Brain microvascular endothelial cell (primary cell): Measurements from ENCODE around the gene KRT222.

Experiments used
- DNase-seq: peaks from one replicate; pipeline ENCODE4 v3.0.0-alpha.2; 2020
- H3K27ac ChIP-seq: fragments of 250-450 bp; sonication (Bioruptor Pico); 2 replicates; pipeline ENCODE4 v1.5.1; 2020; ENCODE audit warnings: mild to moderate bottlenecking, moderate library complexity
- H3K27me3 ChIP-seq: fragments of 250-450 bp; sonication (Bioruptor Pico); replicated peaks from 2 replicates; pipeline ENCODE4 v1.5.1; 2020; ENCODE audit warnings: mild to moderate bottlenecking
- H3K36me3 ChIP-seq: fragments of 250-450 bp; sonication (Bioruptor Pico); replicated peaks from 2 replicates; pipeline ENCODE4 v1.5.1; 2020; ENCODE audit warnings: mild to moderate bottlenecking
- H3K4me3 ChIP-seq: 2 replicates; pipeline ENCODE4 v1.5.1; 2011; ENCODE audit warnings: low read depth, mild to moderate bottlenecking, control low read depth, low read length, moderate library complexity
- in situ Hi-C: cut with HindIII; loops from 2 replicates; pipeline ENCODE4 v1.10.0; 2017; ENCODE audit warnings: low sequenced_read_pairs, low pct_ligation_motif_present
- TF ChIP-seq, protein P1 (sequence below): IDR thresholded peaks from 2 replicates; pipeline ENCODE4 v1.5.1; 2011; ENCODE audit warnings: low read depth, mild to moderate bottlenecking, moderate library complexity, low read length, control low read depth, inconsistent platforms; ENCODE audit errors: missing control alignments

KRT222 gene

DNA sequence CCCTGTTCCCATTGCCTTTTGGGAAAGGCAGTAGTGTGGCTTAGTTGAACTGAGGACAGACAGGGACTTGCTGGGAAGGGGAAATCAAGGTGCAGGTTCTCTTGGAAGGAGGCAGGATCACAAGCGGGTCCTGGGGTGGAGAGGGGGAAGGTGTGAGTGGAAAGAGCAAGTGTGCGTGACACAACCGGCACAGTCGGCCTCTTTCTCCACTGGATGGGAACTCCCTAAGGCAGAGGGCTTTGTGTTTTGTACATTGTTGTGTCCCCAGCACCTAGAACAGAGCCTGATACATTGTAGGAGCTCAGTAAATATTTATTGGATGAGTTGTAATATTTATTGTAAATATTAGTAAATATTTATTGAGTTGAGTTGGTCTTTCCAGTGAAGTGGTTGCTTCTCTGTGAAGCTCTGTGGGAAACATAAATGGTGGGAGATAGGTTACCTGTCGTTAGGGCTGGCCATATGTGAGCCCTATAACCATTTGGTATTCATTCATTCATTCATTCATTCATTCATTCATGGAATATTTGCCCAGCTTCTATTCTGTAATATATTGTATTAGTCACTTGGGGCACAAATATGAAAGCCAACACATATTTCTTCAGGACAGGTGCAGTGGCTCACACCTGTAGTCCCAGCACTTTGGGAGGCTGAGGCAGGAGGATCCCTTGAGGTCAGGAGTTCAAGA lies 51.4 kb downstream of the KRT222 start:
- TF ChIP-seq, protein P1, sequence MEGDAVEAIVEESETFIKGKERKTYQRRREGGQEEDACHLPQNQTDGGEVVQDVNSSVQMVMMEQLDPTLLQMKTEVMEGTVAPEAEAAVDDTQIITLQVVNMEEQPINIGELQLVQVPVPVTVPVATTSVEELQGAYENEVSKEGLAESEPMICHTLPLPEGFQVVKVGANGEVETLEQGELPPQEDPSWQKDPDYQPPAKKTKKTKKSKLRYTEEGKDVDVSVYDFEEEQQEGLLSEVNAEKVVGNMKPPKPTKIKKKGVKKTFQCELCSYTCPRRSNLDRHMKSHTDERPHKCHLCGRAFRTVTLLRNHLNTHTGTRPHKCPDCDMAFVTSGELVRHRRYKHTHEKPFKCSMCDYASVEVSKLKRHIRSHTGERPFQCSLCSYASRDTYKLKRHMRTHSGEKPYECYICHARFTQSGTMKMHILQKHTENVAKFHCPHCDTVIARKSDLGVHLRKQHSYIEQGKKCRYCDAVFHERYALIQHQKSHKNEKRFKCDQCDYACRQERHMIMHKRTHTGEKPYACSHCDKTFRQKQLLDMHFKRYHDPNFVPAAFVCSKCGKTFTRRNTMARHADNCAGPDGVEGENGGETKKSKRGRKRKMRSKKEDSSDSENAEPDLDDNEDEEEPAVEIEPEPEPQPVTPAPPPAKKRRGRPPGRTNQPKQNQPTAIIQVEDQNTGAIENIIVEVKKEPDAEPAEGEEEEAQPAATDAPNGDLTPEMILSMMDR = no peak
- Histone ChIP-seq H3K27me3 (peaks cover 8% of the 10 kb centered on the region), H3K4me3 (no peak overlapping the region), H3K27ac (no peak overlapping the region), H3K36me3 (no peaks in the 10 kb centered on the region)
- DNase-seq = no peak
- in situ Hi-C loops = no loop called here

- in situ Hi-C loops = no loop called here
Observed at GRCh38 chr17:40612599-40613244, 52.3 kb downstream of the KRT222 start.

GRCh38 chr17:40611840-40612474 lies 53.0 kb downstream of the KRT222 start:
- Histone ChIP-seq H3K36me3 (no peaks in the 10 kb centered on the region), H3K4me3 (no peak overlapping the region), H3K27me3 (peaks cover 8% of the 10 kb centered on the region), H3K27ac (no peak overlapping the region)
- TF ChIP-seq, protein P1 = no peak
- DNase-seq = no peak
- in situ Hi-C loops = no loop called here

More at GRCh38 chr17:40612599-40613244, 52.3 kb downstream of the KRT222 start:
- Histone ChIP-seq H3K4me3 (no peak overlapping the region), H3K36me3 (no peaks in the 10 kb centered on the region), H3K27me3 (peaks cover 8% of the 10 kb centered on the region), H3K27ac (no peak overlapping the region)
- DNase-seq = no peak
- TF ChIP-seq, protein P1 = no peak

DNA sequence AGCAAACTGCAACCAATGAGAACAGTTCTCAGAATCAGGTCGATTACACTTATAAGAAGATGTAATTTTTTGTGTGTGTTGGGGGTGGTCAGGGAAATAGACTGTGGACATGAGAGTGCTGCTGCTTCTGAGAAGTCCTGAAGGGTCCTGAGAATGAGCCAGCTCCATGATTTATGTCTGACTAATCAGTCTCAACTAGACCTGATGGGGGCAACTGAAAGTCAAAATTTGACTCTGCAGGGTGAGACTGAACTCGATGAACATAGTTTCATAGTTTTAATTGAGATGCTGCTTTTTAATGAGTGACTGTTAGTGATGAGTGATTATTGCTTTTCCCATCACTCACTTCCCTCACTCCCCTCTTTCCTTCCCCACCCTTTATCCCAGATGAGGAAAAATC lies 54.6 kb downstream of the KRT222 start:
- no peak for DNase-seq
- Histone ChIP-seq H3K4me3 (no peak overlapping the region), H3K27ac (no peak overlapping the region), H3K36me3 (no peaks in the 10 kb centered on the region), H3K27me3 (peaks cover 3% of the 10 kb centered on the region)
- TF ChIP-seq, protein P1 = no peak
- in situ Hi-C loops = no loop called here

GRCh38 chr17:40608061-40608581 lies 56.9 kb downstream of the KRT222 start:
- peaks cover 3% of the 10 kb centered on the region for H3K27me3 ChIP-seq
- DNase-seq = no peak
- H3K36me3 ChIP-seq = no peaks in the 10 kb centered on the region
- in situ Hi-C loops = no loop called here
- TF ChIP-seq, protein P1 = no peak
- no peak overlapping the region for H3K27ac ChIP-seq
- no peak overlapping the region for H3K4me3 ChIP-seq
